GM12873 (cell line): Measurements from ENCODE around the gene SFXN5.

Experiments used
- CTCF ChIP-seq: IDR thresholded peaks from 2 replicates; pipeline ENCODE4 v1.5.1; 2012; ENCODE audit warnings: low read depth, mild to moderate bottlenecking, moderate library complexity, low read length, control low read depth; ENCODE audit not compliant: insufficient read depth; ENCODE audit errors: missing control alignments

Gene SFXN5

GRCh38 chr2:73079636-73080035 is 8.1 kb upstream of the SFXN5 start:
- TF ChIP-seq CTCF = no peak

GRCh38 chr2:73078457-73079411 is 7.2 kb upstream of the SFXN5 start:
- TF ChIP-seq CTCF = no peak

GRCh38 chr2:73077424-73077795 is 5.9 kb upstream of the SFXN5 start:
- no peak for TF ChIP-seq CTCF

GRCh38 chr2:73076701-73077423 is 5.3 kb upstream of the SFXN5 start:
- no peak for TF ChIP-seq CTCF

GRCh38 chr2:73075477-73076373 is 4.2 kb upstream of the SFXN5 start:
- TF ChIP-seq CTCF = no peak

- no peak for TF ChIP-seq CTCF
These were observed 2.9 kb upstream of the SFXN5 start for GRCh38 chr2:73074110-73075069.
